Spinal cord (tissue), 10 donors: Measurements from ENCODE around the gene UPF3A. TPM values are rescaled to one million over a fixed set of nuclear protein-coding genes. Genes with fewer than 3 reads are reported as not detected.
"Not testable (repeated sequence)": the region's sequence is repeated elsewhere in the genome, so short reads cannot be mapped to it uniquely, and the experiment has no call there.

ENCODE experiments used
- DNase-seq, 6 donors: peaks; one replicate each; pipeline versions ENCODE4 v3.0.0 to v3.0.0-alpha.2; 2013 to 2015; ENCODE audit warnings: low spot score in 6 of 6, low read depth in 4 of 6
- H3K27ac ChIP-seq: one replicate; pipeline ENCODE4 v1.5.1; 2013; ENCODE audit warnings: low read depth, low read length, control low read depth
- H3K27me3 ChIP-seq: one replicate; pipeline ENCODE4 v1.6.1; 2013; ENCODE audit warnings: low read length; ENCODE audit not compliant: control insufficient read depth, insufficient read depth
- H3K36me3 ChIP-seq: one replicate; pipeline ENCODE4 v1.6.1; 2013; ENCODE audit warnings: low read length; ENCODE audit not compliant: control insufficient read depth, insufficient read depth
- H3K4me1 ChIP-seq: one replicate; pipeline ENCODE4 v1.6.1; 2013; ENCODE audit warnings: low read length; ENCODE audit not compliant: control insufficient read depth, insufficient read depth
- H3K4me3 ChIP-seq: one replicate; pipeline ENCODE4 v1.5.1; 2013; ENCODE audit warnings: low read depth, low read length, control low read depth
- H3K9me3 ChIP-seq: one replicate; pipeline ENCODE4 v1.6.1; 2013; ENCODE audit warnings: low read length; ENCODE audit not compliant: control insufficient read depth, insufficient read depth
- WGBS: methylation state at CpG from one replicate; pipeline ENCODE4 v1.1.5; 2013; ENCODE audit warnings: missing lambda C conversion rate; ENCODE audit not compliant: insufficient coverage; 5-methylcytosine and 5-hydroxymethylcytosine counted together
- polyA plus RNA-seq, 2 donors: library from polyadenylated mRNA; unstranded; fragments of 120-200 nt; gene quantifications; one replicate each; pipeline ENCODE4 v1.2.1, GENCODE V29; 2013; ENCODE audit not compliant: insufficient read length in 2 of 2
- total RNA-seq, 2 donors: library from RNA; depleted of rRNA in 1 of 2; stranded (reverse); fragments of 120-200 nt in 1 of 2; fragments of >200 nt in 1 of 2; gene quantifications; one replicate each; pipeline versions ENCODE4 v1.2.3 to v1.2.4, GENCODE V29; 2013 to 2014
- donor health status: healthy.

The UPF3A gene
- total and polyA plus RNA-seq, 4 donors: 44.8 to 194 (median 107) TPM

DNA sequence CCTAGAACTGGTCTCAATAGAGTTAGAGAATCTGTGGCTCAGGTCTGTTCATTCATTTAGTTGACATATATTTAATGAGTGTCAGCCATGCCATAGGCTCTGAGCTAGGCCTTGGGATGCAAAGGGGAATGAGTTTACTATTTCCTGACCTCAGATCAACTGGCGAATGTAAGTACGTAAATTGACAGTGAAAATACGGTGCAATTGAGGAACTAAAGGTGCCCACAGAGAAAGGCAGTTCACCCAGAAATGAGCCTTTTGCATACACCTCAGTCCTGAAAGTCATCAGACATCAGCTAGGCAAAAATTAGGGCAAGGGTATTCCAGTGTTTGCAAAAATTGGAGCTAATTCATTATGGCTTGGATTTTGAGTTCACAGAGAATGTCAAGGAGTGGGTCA, 20.6 kb upstream of the UPF3A start:
- DNase-seq: no peak
- Histone ChIP-seq H3K4me1 (no peaks in the 10 kb centered on the region), H3K27ac (no peak overlapping the region), H3K9me3 (no peaks in the 10 kb centered on the region), H3K27me3 (no peaks in the 10 kb centered on the region), H3K4me3 (no peak overlapping the region), H3K36me3 (peaks cover 45% of the 10 kb centered on the region)
- 88% methylated on average over 3 of the region's 3 CpGs for WGBS

DNA sequence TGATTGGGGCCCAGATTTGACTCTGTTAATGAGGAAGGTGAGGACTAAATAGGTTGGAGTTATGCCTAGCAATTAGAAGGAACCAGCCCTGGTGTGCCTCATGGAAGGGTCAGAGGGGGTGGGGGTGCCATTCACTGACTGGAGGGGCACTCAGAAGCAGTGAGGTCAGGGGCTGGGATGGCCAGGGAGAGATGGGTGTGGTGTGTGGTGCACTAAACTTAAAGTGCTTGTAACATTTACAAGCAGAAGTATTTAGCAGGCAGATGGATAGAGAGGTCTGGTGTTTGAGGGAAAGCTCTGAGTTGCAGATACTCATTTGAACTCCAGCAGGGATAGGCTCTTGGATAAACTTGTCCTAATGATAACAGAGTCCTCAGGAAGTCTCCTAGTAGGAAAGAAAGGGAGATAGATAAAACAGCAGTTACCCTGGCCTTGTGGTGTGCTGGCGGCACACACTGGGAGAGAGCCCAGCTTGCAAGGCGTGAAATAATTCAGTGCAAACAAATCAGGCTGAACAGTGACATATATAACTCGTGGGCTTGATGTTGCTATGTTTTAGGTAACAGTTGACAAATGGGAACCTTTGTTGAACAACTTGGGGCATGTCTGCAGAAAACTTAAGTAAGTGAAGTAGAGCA, 20.0 kb upstream of the UPF3A start:
- H3K4me3 ChIP-seq: no peak overlapping the region
- peaks cover 50% of the 10 kb centered on the region for H3K36me3 ChIP-seq
- no peak overlapping the region for H3K27ac ChIP-seq
- H3K27me3 ChIP-seq: no peaks in the 10 kb centered on the region
- WGBS: 47% methylated on average over 3 of the region's 3 CpGs
- no peaks in the 10 kb centered on the region for H3K9me3 ChIP-seq
- H3K4me1 ChIP-seq: no peaks in the 10 kb centered on the region
- no peak for DNase-seq

DNA sequence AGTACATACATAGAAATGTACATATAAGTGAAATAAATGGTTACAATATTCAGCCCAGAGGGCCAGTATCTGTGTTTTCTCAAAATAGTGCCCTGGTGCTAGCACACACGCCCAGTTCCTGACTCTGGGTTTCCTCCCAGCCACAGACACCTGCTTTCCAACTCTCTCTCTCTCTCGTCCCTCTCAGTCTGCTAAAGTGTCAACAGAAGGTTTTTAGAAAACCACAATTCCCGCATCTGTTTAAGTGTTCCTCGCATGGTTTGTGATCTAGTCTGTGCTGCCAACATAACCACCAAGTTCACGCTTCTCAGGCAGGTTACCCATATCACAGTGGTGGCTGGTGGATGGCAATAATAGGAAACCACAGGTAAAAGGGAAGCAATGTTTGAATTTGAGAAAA, 17.8 kb upstream of the UPF3A start:
- H3K36me3 ChIP-seq: peaks cover 58% of the 10 kb centered on the region
- H3K4me3 ChIP-seq: no peak overlapping the region
- no peak overlapping the region for H3K27ac ChIP-seq
- WGBS: 60% methylated on average over 2 of the region's 5 CpGs
- no peaks in the 10 kb centered on the region for H3K4me1 ChIP-seq
- no peaks in the 10 kb centered on the region for H3K27me3 ChIP-seq
- no peaks in the 10 kb centered on the region for H3K9me3 ChIP-seq
- DNase-seq: no peak

DNA sequence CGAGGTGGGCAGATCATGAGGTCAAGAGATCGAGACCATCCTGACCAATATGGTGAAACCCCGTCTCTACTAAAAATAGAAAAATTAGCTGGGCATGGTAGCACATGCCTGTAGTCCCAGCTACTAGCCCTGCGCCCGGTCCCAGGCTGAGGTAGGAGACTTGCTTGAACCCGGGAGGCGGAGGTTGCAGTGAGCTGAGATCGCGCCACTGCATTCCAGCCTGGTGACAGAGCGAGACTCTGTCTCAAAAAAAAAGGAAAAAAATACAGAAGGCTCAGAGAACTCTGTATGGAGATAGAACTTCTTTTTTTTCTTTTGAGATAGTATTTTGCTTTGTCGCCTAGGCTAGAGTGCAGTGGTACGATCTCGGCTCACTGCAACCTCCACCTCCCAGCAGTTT, 17.1 kb upstream of the UPF3A start:
- not testable (repeated sequence) for H3K27me3 ChIP-seq, DNase-seq, H3K4me1 ChIP-seq, H3K27ac ChIP-seq, H3K4me3 ChIP-seq, H3K9me3 ChIP-seq
- WGBS: 100% methylated on average over 8 of the region's 13 CpGs
- peaks cover 58% of the 10 kb centered on the region for H3K36me3 ChIP-seq

DNA sequence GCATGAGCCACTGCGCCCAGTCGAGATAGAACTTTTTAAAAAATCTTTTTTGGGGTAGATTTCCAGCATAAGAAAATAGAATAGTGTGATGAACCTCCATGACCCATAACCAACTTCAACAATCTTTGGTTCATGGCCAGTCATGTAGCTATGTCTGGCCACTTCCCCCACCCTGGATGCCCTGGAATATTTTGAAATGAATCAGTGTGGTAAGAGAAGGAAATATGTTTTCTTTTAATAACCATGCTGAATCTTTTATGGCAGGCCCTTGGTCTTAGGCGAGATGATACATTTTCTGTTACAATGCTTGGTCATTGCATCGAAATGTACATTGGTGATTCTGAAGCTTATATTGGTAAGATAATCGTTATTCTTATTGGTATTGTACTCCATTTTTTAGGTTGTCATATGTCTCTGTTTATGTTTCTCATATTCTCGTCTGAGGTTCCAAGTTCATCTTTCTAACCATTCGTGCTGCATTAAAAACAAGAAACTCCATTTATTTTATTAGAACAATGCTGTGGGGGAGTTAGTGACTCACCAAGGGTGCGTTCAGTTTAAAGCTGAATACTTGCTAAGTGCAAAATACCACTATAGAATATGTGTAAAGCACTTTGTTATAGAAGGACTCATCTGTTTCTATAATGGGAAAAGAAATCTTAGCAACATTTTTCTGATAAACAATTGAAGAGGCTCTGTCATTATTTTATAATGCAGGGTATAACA, 16.4 kb upstream of the UPF3A start:
- Histone ChIP-seq H3K36me3 (peaks cover 60% of the 10 kb centered on the region), H3K27me3 (no peaks in the 10 kb centered on the region), H3K4me3 (no peak overlapping the region), H3K27ac (no peak overlapping the region), H3K4me1 (no peaks in the 10 kb centered on the region), H3K9me3 (no peaks in the 10 kb centered on the region)
- 100% methylated on average over 2 of the region's 8 CpGs for WGBS
- no peak for DNase-seq

DNA sequence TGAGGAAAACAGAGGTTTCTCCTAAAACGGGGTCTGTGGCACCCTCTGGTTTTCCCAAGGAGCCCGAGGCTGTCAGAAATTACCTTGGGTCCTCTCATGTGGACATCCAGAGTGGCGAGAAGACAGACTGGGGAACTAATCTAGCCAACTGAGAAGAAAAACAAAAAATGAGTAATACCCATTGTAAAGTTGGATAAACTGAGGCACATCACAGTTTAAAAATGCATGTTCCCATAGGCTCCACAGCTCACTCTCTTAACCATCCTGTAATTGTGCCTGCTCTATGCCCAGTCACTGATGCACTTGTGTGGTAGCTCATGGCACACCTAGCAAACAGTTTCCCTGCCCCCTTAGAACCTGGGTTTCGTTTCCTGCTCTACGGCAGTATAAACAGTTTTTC, 15.2 kb upstream of the UPF3A start:
- no peak overlapping the region for H3K4me3 ChIP-seq
- H3K4me1 ChIP-seq: no peaks in the 10 kb centered on the region
- H3K9me3 ChIP-seq: no peaks in the 10 kb centered on the region
- 100% methylated on average over 1 of the region's 5 CpGs for WGBS
- no peak for DNase-seq
- H3K27ac ChIP-seq: no peak overlapping the region
- no peaks in the 10 kb centered on the region for H3K27me3 ChIP-seq
- peaks cover 56% of the 10 kb centered on the region for H3K36me3 ChIP-seq

DNA sequence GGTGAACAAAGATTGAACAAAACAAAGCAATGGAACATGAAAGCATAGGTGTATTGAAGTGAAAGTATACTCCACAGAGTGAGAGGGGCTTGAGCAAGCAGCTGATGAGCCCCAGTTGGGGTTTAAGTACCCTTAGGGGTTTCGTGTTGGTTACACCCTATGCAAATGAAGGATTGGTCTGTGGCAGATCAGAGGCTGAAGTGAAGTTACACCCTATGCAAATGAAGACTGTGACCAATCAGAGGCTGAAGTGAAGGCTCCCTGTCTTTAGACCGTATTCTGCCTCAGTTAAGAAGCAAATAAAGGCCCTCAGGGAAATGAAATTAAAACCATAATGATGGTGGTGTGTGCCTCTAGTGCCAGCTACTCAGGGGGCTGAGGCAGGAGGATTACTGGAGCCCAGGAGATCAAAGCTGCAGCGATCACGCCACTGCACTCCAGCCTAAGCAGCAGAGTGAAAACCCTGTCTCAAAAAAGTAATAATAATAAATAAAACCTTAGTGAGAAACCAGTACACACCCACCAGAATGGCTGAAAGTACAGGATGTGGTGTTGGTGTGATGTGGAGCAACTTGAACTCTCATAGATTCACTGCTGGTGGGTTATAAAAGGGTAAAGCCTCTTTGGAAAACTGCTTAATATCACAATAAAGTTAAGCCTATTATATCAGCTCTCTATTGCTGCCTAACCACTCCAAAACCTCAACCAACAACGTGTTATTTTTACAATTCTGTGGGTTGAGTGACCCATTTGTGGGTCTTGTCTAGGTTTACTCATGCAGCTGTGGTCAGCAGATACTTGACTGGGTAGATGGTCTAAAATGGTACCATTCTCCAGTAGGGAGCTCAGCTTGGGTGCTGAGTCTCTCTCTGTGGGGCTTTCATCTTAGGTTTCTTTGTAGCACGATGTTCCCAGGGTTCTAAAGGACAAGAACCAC, 12.8 kb upstream of the UPF3A start:
- Histone ChIP-seq H3K9me3 (no peaks in the 10 kb centered on the region), H3K4me3 (no peak overlapping the region), H3K36me3 (peaks cover 53% of the 10 kb centered on the region), H3K27me3 (no peaks in the 10 kb centered on the region), H3K27ac (no peak overlapping the region), H3K4me1 (no peaks in the 10 kb centered on the region)
- WGBS: 88% methylated on average over 3 of the region's 6 CpGs
- DNase-seq: no peak

DNA sequence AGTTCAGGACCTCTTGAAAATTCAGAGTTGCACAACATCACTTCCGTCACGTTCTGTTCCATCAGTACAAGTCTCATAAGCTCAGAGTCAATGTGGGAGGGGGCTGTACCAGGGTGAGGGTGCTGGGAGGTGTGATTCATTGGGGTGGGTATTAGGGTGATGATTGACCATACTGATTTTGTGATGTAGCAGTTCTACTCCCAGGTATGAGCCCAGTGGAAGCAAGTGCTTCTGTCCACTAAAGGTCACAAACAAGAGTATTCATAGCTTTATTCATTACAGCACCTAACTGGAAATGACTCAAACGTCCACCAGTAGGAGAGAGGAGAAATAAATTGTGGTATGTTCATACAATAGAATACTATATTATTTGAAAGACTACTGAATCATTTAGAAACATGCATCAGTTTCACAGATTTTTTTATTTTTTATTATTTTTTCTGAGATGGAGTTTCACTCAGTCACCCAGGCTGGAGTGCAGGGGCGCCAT, 12.1 kb upstream of the UPF3A start:
- 100% methylated on average over 1 of the region's 4 CpGs for WGBS
- Histone ChIP-seq H3K4me1 (no peaks in the 10 kb centered on the region), H3K9me3 (no peaks in the 10 kb centered on the region), H3K36me3 (peaks cover 53% of the 10 kb centered on the region), H3K27me3 (no peaks in the 10 kb centered on the region), H3K4me3 (no peak overlapping the region), H3K27ac (no peak overlapping the region)
- DNase-seq: no peak

DNA sequence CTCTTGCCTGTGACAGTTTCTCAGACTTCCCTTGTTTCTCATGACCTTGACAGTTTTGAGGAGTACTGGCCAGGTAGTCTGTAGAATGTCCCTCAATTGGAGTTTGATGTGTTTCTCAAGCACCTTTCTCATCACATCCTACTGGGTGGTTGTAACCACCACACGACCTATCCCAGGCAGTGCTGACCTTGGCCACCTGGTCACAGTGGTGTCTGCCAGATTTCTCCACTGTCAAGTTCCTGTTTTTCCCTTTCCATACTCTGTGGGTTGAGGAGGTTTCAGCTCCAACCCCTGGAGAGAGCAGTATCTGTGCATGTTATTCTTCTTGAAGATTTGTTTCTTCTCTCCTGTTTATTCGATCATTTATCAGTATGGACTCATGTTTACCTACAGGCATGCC, 8.4 kb upstream of the UPF3A start:
- peaks cover 39% of the 10 kb centered on the region for H3K36me3 ChIP-seq
- WGBS: 88% methylated on average over 1 of the region's 2 CpGs

More for the DNA sequence above, 8.4 kb upstream of the UPF3A start:
- DNase-seq: no peak
- H3K9me3 ChIP-seq: no peaks in the 10 kb centered on the region
- H3K4me3 ChIP-seq: no peak overlapping the region
- H3K27me3 ChIP-seq: no peaks in the 10 kb centered on the region
- H3K27ac ChIP-seq: no peak overlapping the region
- H3K4me1 ChIP-seq: no peaks in the 10 kb centered on the region
